ENCODE results near the gene AMZ1.
"Not testable (repeated sequence)": the region's sequence is repeated elsewhere in the genome, so short reads cannot be mapped to it uniquely, and the experiment has no call there.

The AMZ1 gene

GRCh38 chr7:2729893-2730716 lies 42.1 kb downstream of the AMZ1 start:
- DNase-seq, result no peak

- no peak for DNase-seq
These were observed 43.1 kb downstream of the AMZ1 start for GRCh38 chr7:2730846-2731770.

- no peak for DNase-seq
These were observed 44.4 kb downstream of the AMZ1 start for GRCh38 chr7:2732388-2732787.

- DNase-seq, result no peak
These were observed 45.1 kb downstream of the AMZ1 start for GRCh38 chr7:2732959-2733584.

GRCh38 chr7:2734084-2734686 lies 46.2 kb downstream of the AMZ1 start:
- DNase-seq, result no peak

- peak in 1 of 2 donors; percentile 54 for DNase-seq
These were observed 47.0 kb downstream of the AMZ1 start for GRCh38 chr7:2734751-2735571.

GRCh38 chr7:2735744-2736143 lies 47.7 kb downstream of the AMZ1 start:
- no peak for DNase-seq

- DNase-seq, result no peak
These were observed 48.5 kb downstream of the AMZ1 start for GRCh38 chr7:2736411-2736914.

- DNase-seq, result not testable (repeated sequence)
These were observed 49.2 kb downstream of the AMZ1 start for GRCh38 chr7:2737005-2737743.

GRCh38 chr7:2737771-2738540 lies 50.0 kb downstream of the AMZ1 start:
- peak in 1 of 2 donors; percentile 47 for DNase-seq

GRCh38 chr7:2738766-2739549 lies 51.0 kb downstream of the AMZ1 start:
- no peak for DNase-seq

- not testable (repeated sequence) for DNase-seq
These were observed 55.7 kb downstream of the AMZ1 start for GRCh38 chr7:2743523-2744185.

- DNase-seq, result not testable (repeated sequence)
These were observed 60.7 kb downstream of the AMZ1 start for GRCh38 chr7:2748684-2749083.

GRCh38 chr7:2750004-2750407 lies 62.0 kb downstream of the AMZ1 start:
- no peak for DNase-seq

GRCh38 chr7:2751086-2751485 lies 63.1 kb downstream of the AMZ1 start:
- DNase-seq, result no peak

- DNase-seq, result no peak
These were observed 65.1 kb downstream of the AMZ1 start for GRCh38 chr7:2753148-2753547.

GRCh38 chr7:2754086-2754485 lies 66.1 kb downstream of the AMZ1 start:
- DNase-seq, result no peak

- no peak for DNase-seq
These were observed 66.9 kb downstream of the AMZ1 start for GRCh38 chr7:2754912-2755311.

GRCh38 chr7:2755531-2755930 lies 67.5 kb downstream of the AMZ1 start:
- DNase-seq, result no peak
